Measurements from ENCODE around the gene HSPA12B.

HSPA12B gene

DNA sequence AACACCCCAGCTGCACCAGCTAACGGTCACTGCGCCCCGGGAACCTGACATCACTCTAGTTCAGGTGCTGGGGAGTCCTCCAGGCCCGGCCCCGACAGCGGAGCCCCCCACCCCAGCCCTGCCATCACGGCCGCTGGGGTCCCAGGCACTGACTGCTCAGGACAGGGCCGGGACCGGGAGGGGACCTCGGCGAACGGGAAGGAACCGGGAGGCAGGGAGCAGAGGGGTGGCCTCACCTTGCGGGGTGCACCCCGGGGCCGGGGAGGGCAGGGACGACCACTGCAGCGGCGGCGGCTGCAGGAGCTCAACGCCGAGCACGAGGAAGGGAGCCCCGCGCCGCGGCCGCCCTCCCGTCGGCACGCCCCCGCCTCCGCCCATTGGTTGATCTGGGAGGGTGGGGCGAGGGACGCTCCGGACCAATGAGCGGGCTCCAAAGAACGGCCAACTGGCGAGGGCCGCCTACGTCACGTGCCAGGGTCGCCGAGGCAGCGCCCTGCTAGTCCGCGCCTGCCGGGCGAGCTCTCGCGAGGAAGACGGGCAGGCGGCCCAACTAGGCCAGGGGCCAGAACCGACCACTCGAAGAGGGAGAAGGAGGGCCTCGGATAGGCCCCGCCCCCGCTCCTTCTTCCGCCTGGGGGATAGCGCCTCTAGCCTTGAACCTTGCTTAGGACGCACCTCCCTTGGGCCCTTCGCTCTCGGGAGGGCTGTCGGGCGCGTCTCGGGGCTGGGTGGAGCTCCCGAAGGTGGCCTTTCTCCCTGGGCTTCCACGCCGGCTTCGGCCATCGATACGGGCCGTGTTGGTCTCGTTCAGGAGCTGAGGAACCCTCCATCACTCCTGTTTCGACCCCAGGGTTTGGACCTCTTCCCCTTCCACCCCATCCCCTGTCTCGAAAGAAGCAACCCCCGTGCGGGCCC lies 35.2 kb downstream of the HSPA12B start, which contains the start of gene ADISSP (continued):
- TF ChIP-seq MZF1 (tag by site-specific recombination; IDR thresholded peaks at IDR 0.05; ENCODE audit: borderline replicate concordance): no peak
- no peak for TF ChIP-seq ZNF658 (tag by site-specific recombination; IDR thresholded peaks at IDR 0.05)

DNA sequence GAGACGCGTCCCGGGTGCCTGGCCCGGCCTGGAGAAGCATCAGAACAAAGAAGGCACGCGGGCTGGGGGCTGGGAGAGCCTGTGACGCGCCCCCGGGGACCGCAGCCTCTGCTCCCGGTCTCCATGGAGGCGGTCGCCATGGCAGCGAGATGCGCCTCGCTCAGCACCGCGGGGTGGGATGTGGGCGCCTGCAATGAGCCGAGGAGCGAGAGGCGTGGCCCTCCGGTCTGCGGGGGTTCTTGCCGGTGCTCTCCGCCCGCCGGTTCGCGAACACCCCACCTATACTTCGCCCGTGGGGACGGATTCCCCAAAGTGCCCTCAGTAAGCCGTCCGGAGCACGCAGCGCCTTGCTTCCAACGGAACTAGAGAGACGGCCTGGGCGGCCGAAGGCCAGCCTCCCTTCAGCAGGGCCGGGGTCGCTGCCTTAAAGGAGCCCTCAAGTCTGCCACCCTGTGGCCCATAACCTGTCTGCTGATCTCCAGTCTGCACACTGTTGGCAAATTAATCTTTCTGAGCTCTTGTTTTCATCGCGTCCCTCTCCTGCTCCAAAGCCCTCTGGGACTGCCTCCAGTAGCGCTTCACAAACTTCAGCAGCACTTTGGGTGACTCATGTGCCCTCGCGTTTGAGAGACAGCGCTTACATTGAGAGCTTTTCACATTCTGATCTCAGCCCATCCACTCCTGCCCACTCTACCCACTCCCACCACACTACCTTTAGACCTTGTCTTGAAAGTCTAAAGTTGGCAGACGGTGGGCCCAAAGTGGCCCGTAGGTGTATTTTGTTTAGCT lies 36.1 kb downstream of the HSPA12B start:
- H3K36me3 ChIP-seq (ENCODE audit: control insufficient read depth in 2 of 2, insufficient read depth in 1 of 2, low read length in 2 of 2): peaks cover 0 to 3% of the 10 kb centered on the region in 2 experiments; a peak in 1 of 3 replicates
- peak overlapping the region; percentile 68 for H3K27ac ChIP-seq (ENCODE audit: extremely low read depth, low read depth, low read length)
- peaks cover 7% of the 10 kb centered on the region for H3K4me1 ChIP-seq (ENCODE audit: control insufficient read depth, insufficient read depth, low read length)
- peak overlapping the region; percentile 70 for H3K4me3 ChIP-seq (ENCODE audit: low read depth, low read length)
- no peaks in the 10 kb centered on the region for H3K9me3 ChIP-seq (ENCODE audit: control insufficient read depth, insufficient read depth, low read depth, low read length)
- POLR2A ChIA-PET: interaction anchor here (0.5 to 3.1 kb wide), 27 partner anchors 10 to 360 kb away, joined by 3 to 36 read pairs (median 4); partner anchors contain the start of genes AP5S1, CDC25B, CENPB and SPEF1
- CTCF ChIA-PET: interaction anchor here (0.6 to 10.8 kb wide), 27 partner anchors 10 to 875 kb away, joined by 3 to 133 read pairs (median 5); partner anchors contain the start of genes AP5S1 and SPEF1
- TF ChIP-seq ZNF146 (tag by site-specific recombination; IDR thresholded peaks at IDR 0.05): no peak
- TF ChIP-seq ZNF398 (tag by site-specific recombination; IDR thresholded peaks at IDR 0.05): no peak
- TF ChIP-seq GLIS2 (tag by site-specific recombination; IDR thresholded peaks at IDR 0.05): peak; percentile 73
- TF ChIP-seq ZBTB8A (tag by site-specific recombination; IDR thresholded peaks at IDR 0.05): peak; percentile 9
- peak; percentile 72; the same call in 1 of the 2 replicates for TF ChIP-seq ZNF692 (tag by site-specific recombination; IDR thresholded peaks at IDR 0.05)
- TF ChIP-seq, protein P1, sequence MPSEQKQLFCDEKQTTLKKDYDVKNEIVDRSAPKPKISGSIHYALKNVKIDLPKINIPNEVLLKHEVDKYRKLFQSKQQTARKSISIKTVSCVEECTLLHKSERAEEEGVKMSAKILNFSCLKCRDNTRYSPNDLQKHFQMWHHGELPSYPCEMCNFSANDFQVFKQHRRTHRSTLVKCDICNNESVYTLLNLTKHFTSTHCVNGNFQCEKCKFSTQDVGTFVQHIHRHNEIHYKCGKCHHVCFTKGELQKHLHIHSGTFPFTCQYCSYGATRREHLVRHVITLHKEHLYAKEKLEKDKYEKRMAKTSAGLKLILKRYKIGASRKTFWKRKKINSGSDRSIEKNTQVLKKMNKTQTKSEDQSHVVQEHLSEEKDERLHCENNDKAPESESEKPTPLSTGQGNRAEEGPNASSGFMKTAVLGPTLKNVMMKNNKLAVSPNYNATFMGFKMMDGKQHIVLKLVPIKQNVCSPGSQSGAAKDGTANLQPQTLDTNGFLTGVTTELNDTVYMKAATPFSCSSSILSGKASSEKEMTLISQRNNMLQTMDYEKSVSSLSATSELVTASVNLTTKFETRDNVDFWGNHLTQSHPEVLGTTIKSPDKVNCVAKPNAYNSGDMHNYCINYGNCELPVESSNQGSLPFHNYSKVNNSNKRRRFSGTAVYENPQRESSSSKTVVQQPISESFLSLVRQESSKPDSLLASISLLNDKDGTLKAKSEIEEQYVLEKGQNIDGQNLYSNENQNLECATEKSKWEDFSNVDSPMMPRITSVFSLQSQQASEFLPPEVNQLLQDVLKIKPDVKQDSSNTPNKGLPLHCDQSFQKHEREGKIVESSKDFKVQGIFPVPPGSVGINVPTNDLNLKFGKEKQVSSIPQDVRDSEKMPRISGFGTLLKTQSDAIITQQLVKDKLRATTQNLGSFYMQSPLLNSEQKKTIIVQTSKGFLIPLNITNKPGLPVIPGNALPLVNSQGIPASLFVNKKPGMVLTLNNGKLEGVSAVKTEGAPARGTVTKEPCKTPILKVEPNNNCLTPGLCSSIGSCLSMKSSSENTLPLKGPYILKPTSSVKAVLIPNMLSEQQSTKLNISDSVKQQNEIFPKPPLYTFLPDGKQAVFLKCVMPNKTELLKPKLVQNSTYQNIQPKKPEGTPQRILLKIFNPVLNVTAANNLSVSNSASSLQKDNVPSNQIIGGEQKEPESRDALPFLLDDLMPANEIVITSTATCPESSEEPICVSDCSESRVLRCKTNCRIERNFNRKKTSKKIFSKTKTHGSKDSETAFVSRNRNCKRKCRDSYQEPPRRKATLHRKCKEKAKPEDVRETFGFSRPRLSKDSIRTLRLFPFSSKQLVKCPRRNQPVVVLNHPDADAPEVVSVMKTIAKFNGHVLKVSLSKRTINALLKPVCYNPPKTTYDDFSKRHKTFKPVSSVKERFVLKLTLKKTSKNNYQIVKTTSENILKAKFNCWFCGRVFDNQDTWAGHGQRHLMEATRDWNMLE (tag by site-specific recombination; conservative IDR thresholded peaks at IDR 0.05; ENCODE audit: low read depth): no peak
- TF ChIP-seq ZNF639 (tag by site-specific recombination; IDR thresholded peaks at IDR 0.05): 0 out of 2 replicates have a peak, but pooled peaks have one; percentile 58
- TF ChIP-seq KLF9 (tag by site-specific recombination; IDR thresholded peaks at IDR 0.05; ENCODE audit: low read depth): peak; percentile 48
- TF ChIP-seq ZNF521 (tag by site-specific recombination; IDR thresholded peaks at IDR 0.05): no peak
- TF ChIP-seq ZFHX2 (tag by site-specific recombination; conservative IDR thresholded peaks at IDR 0.05): peak; percentile 98
- TF ChIP-seq PRDM1 (tag by site-specific recombination; IDR thresholded peaks at IDR 0.05): no peak
- TF ChIP-seq, protein P2, sequence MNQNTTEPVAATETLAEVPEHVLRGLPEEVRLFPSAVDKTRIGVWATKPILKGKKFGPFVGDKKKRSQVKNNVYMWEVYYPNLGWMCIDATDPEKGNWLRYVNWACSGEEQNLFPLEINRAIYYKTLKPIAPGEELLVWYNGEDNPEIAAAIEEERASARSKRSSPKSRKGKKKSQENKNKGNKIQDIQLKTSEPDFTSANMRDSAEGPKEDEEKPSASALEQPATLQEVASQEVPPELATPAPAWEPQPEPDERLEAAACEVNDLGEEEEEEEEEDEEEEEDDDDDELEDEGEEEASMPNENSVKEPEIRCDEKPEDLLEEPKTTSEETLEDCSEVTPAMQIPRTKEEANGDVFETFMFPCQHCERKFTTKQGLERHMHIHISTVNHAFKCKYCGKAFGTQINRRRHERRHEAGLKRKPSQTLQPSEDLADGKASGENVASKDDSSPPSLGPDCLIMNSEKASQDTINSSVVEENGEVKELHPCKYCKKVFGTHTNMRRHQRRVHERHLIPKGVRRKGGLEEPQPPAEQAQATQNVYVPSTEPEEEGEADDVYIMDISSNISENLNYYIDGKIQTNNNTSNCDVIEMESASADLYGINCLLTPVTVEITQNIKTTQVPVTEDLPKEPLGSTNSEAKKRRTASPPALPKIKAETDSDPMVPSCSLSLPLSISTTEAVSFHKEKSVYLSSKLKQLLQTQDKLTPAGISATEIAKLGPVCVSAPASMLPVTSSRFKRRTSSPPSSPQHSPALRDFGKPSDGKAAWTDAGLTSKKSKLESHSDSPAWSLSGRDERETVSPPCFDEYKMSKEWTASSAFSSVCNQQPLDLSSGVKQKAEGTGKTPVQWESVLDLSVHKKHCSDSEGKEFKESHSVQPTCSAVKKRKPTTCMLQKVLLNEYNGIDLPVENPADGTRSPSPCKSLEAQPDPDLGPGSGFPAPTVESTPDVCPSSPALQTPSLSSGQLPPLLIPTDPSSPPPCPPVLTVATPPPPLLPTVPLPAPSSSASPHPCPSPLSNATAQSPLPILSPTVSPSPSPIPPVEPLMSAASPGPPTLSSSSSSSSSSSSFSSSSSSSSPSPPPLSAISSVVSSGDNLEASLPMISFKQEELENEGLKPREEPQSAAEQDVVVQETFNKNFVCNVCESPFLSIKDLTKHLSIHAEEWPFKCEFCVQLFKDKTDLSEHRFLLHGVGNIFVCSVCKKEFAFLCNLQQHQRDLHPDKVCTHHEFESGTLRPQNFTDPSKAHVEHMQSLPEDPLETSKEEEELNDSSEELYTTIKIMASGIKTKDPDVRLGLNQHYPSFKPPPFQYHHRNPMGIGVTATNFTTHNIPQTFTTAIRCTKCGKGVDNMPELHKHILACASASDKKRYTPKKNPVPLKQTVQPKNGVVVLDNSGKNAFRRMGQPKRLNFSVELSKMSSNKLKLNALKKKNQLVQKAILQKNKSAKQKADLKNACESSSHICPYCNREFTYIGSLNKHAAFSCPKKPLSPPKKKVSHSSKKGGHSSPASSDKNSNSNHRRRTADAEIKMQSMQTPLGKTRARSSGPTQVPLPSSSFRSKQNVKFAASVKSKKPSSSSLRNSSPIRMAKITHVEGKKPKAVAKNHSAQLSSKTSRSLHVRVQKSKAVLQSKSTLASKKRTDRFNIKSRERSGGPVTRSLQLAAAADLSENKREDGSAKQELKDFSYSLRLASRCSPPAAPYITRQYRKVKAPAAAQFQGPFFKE (tag by site-specific recombination; IDR thresholded peaks at IDR 0.05; ENCODE audit: borderline replicate concordance): no peak
- TF ChIP-seq ZBTB17 (tag by site-specific recombination; IDR thresholded peaks at IDR 0.05): peak; percentile 90
- TF ChIP-seq GLIS1 (tag by site-specific recombination; IDR thresholded peaks at IDR 0.05): peak; percentile 81
- peak; percentile 33; the same call in 1 of the 2 replicates for TF ChIP-seq TRIM28 (IDR thresholded peaks at IDR 0.05; ENCODE audit: borderline replicate concordance, low read length)
